DMS153 treated with DMSO at 0.1 percent for 48 hours (cell line): ENCODE results near the gene RGS7.
A peak's percentile ranks its signal among the peaks of the same experiment; 100 is the strongest.
"Not testable (repeated sequence)": the region's sequence is repeated elsewhere in the genome, so short reads cannot be mapped to it uniquely, and the experiment has no call there.

Source experiments
- DNase-seq: peaks from one replicate; lab custom pipeline; 2025; ENCODE audit not compliant: unreplicated experiment; lab: John Stamatoyannopoulos, UW

Gene RGS7

GRCh38 chr1:241274693-241275092 is 82.3 kb downstream of the RGS7 start:
- no peak for DNase-seq

GRCh38 chr1:241272828-241273227 is 84.2 kb downstream of the RGS7 start:
- no peak for DNase-seq

DNA sequence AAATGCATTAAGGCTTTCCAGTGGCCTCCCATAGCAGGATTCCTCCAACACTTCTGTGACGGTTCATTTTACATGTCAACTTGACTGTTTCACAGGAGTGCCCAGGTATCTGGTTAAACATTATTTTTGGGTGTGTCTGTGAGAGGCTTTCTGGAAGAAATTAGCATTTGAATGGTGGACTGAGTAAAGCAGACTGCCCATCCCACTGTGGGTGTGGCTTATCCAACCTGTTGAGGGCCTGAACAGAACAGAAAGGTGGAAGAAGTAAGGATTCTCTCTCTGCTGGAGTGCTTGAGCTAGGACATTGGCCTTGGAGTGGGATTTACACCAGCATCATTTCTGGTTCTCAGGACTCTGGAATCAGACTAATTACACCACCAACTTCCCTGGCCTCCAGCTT is 85.6 kb downstream of the RGS7 start:
- no peak for DNase-seq

- peak; percentile 83 for DNase-seq
Measured at GRCh38 chr1:241270016-241270415, 87.0 kb downstream of the RGS7 start.

- no peak for DNase-seq
Measured at GRCh38 chr1:241269116-241269515, 87.9 kb downstream of the RGS7 start.

GRCh38 chr1:241266121-241266520 is 90.9 kb downstream of the RGS7 start:
- DNase-seq = no peak

- DNase-seq = no peak
Measured at GRCh38 chr1:241265428-241265827, 91.6 kb downstream of the RGS7 start.

GRCh38 chr1:241263346-241263745 is 93.7 kb downstream of the RGS7 start:
- no peak for DNase-seq

DNA sequence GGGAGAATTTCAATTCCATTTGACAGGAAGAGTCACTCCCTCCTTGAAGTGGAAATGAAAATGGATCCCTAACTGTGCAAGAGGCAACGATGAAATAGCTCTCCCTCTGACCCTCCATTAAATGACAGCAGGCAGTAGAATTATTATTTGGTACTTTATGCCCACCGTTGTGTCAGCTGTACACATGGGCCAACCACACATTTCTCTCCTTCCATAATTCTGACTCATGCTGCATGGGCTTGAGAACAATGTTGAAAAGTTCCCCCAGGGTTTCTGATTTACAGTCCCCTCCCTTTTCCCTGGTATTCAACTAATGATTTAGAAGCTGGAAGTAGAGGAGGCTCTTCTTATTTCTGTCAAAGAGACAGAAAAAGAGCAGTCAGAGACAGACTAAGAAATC is 103.5 kb downstream of the RGS7 start:
- DNase-seq = no peak

- peak; percentile 100 for DNase-seq
Measured at GRCh38 chr1:241250465-241250864, 106.5 kb downstream of the RGS7 start.

DNA sequence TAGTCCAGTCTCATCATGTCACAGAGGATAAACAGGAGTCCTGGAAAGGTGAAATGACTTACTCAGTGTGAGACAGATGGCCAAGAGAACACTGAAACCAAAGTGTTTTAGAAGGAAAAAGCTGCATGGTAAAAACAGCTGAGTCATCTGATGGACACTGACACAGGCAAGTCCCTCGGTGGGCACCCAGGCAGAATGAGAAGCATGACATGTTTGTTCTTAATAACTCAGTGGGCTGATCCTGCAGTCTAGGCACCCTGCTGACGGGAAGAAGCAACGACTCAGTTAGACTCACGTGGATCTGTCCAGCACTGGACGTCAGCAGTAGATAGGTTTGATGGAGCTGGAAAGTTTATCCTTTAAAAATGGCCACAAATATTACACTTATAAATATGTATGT is 116.9 kb downstream of the RGS7 start:
- no peak for DNase-seq

GRCh38 chr1:241237873-241238272 is 119.1 kb downstream of the RGS7 start:
- DNase-seq = no peak

DNA sequence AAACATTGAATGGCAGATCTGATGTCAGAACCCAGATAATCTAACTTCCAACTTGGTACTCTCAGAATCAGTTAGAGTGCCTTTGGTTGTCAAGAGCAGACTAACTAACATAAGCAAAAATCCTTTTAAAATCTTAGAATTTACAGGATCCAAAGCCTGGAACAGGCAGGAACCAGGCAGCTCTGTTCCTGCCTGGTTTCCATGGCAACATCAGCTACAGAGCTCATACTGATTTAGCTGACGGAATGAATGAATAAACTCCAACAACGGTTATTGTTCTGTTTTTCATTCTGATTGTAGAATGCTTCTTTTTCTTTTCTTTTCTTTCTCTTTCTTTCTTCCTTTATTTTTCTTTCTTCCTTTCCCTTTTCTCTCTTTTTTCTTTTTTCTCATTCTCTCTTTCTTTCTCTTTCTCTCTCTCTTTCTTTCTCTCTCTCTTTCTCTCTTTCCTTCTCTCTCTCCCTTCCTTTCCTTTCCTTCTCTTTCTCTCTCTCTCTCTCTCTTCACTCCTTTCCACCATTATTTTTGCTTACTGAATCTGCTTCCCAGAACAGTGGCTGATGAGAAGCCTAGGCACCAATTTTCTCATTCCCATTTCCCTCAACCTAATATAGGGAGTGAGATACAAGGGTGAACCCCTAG is 121.6 kb downstream of the RGS7 start:
- DNase-seq = no peak

GRCh38 chr1:241229711-241230110 is 127.3 kb downstream of the RGS7 start:
- DNase-seq = no peak

GRCh38 chr1:241229216-241229615 is 127.8 kb downstream of the RGS7 start:
- DNase-seq = peak; percentile 48

DNA sequence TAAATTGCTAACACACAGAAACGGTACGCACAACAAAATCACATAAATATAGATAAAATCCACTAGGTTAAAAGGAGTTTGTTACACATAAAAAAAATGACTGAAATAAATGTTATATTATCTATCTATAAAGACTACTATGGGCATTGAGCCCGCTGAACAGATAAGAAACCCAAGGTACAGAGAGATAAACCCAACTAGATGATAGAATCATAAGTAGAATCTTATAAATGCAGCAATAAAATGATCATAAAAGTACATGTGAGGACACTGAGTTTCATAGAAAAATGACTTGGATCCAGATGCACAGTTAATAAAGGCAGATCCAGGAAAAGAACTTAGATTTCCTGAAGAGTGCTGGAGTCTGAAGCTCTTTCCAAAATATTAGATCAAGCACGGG is 128.7 kb downstream of the RGS7 start:
- no peak for DNase-seq

GRCh38 chr1:241225741-241226140 is 131.3 kb downstream of the RGS7 start:
- DNase-seq = peak; percentile 95

DNA sequence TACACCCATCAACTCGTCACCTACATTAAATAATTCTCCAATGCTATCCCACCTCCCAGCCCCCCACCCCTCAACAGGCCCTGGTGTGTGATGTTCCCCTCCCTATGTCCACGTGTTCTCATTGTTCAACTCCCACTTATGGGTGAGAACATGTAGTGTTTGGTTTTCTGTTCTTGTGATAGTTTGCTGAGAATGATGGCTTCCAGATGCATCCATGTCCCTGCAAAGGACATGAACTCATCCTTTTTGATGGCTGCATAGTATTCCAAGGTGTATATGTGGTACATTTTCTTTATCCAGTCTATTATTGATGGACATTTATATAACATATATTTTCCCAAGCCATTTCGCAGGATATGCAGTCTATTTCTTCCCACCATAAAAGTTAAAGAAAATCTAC is 132.8 kb downstream of the RGS7 start:
- not testable (repeated sequence) for DNase-seq

DNA sequence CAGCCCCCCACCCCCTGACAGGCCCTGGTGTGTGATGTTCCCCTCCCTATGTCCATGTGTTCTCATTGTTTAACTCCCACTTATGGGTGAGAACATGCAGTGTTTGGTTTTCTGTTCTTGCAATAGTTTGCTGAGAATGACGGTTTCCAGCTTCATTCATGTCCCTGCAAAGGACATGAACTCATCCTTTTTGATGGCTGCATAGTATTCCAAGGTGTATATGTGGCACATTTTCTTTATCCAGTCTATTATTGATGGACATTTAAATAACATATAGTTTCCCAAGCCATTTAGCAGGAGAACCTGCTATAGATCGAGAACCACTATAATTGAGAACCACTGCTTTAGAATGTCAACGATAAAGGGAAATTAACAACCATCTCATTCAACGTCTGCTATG is 134.2 kb downstream of the RGS7 start:
- not testable (repeated sequence) for DNase-seq

- DNase-seq = no peak
Measured at GRCh38 chr1:241221319-241221718, 135.7 kb downstream of the RGS7 start.

DNA sequence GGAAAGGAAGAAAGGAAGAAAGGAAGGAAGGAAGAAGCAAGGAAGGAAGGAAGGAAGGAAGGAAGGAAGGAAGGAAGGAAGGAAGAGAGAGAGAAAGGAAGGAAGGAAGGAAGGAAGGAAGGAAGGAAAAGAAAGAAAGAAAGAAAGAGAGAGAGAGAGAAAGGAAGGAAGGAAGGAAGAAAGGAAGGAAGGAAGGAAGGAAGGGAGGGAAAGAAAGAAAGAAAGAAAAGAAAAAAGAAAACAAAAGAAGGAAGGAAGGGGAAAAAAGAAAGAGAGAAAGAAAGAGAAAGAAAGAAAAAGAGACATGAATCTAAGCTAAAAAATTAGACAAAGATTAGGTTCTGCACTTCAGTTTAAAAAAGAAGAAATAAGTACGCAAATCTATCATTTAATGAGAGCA is 136.1 kb downstream of the RGS7 start:
- not testable (repeated sequence) for DNase-seq

DNA sequence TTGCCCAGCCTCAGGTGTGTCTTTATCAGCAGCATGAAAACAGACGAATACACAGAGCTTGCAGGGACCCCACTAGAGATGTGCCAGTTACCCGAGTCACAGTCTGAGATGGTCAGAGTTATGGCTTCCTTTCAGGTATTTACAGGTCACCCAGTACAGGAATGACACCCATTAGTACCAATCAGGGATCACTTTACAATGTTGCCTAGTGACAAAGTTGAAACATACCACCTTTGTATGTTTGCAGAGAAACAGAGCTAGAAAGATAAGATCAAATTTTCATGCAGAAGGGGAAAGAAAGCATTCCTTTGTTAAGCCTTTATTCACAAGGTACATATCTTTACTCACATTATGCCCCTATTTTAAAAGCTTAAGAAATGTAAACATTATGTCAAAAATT is 137.6 kb downstream of the RGS7 start:
- DNase-seq = no peak

GRCh38 chr1:241217516-241217915 is 139.5 kb downstream of the RGS7 start:
- DNase-seq = no peak
